SIG-M5 (cell line): ENCODE data around the gene LSAMP.

ENCODE experiments used
- DNase-seq: peaks from one replicate; lab custom pipeline; 2025; lab: John Stamatoyannopoulos, UW

Gene LSAMP

DNA sequence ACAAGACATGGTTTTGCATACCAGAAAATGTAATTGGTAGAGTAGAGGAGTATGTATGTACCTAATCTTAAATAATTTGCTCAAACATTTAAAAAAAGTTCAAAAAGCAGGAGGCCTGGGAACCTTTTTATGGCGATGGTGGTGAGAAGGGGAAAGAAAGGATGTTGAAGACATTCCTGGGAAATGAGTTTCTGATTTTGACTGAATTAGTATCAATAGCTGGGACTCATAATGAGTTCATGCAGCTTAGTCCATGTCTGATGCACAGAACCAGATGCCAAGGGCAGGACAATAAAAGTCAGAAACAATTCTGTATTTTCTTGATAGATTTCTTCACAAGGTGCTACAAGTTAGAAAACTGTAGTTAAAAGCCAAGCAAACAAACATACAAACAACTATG, 426.6 kb downstream of the LSAMP start:
- DNase-seq, result no peak

DNA sequence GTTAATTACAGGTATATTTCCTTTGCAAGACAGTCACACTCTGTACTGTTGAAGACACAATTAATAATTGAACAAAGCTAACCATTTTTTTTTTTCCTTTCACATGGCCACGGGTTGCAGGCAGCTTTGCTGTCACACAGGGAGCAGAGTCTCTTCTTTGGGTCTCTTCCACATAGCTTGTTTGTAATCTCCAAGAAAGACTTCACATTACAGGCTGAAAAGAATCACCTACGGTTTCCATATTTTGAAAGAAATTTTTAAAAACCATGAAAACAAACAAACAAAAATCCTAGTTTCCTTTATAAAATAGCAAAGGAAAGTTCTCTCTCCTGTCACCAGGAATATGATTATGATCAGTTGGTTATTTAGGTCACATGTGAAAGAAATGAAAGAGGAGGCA, 429.4 kb downstream of the LSAMP start:
- no peak for DNase-seq

DNA sequence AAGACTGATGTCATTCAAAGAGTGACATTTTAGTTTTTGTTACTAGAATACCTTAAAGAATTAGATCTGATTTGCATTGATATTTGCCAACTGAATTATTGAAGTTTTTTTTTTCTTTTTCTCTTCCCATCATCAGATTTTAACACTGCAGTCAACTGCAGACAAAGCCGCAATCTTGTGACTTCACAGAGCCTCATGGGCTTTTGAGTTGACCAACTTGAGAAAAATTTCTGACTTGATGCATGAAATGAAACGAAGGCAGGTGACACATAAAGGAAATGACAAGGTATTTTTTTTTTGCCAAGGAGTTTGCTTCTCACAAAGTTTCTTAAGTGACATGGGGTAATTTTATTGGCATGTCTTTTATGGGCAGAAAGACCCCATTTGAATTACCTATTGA, 438.3 kb downstream of the LSAMP start:
- no peak for DNase-seq

DNA sequence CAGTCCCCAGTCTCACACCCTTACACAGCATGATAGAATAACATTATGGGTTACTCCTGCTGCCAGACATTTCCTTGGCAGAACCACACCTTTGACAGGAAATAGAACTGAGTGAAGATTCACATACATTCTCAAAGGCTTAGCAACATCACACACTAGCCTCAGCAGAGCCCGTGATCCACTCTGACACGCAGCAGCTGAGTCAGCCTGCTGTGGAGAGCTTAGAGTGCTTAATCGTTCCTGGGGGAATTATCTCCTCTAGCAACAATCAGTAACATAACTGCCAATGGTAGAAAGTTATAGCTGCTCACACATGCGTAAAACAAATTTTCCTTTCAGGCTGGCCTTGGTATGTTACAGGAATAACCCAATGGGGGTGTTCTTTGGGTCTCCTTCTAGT, 439.9 kb downstream of the LSAMP start:
- DNase-seq, result no peak

DNA sequence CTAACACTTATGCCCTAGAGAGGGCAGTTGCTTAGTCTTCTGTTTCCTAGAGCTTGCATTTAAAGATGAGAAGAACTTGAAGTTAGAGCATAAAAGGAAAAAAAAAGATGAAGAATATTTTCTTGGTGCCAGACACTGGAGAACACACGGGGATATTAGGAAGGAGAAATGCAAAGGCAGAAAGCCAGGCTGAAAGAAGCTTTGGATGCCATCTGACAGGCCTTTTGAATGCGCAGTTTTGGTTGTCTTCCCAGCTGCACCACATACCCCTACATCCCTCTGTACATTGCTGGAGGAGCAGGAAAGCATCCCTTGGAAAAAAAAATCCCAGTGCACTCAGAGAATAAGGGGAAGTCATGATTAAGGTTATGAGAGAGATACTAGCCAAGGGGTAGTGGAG, 443.1 kb downstream of the LSAMP start:
- DNase-seq, result no peak

DNA sequence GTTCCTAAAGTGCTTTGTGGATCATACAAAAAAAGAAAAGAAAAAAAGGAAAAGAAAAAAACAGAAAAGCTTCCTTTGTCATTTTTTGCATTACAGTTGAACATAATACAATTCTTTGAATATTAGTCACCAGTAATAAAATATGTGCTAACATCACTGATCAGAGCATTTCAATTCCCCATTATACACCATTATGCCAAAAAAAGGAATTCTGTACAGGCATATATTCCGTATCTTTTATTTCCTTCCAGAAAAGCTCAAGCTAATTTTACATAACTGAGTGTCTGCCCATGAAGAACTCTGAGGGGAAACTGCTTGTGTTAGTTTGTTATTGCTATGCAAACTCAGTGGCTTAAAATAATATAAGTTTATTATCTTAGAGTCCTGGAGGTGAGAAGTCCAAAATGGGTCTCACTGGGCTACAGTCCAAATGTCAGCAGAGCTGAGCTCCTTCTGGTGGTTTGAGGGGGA, 444.1 kb downstream of the LSAMP start:
- DNase-seq, result no peak

DNA sequence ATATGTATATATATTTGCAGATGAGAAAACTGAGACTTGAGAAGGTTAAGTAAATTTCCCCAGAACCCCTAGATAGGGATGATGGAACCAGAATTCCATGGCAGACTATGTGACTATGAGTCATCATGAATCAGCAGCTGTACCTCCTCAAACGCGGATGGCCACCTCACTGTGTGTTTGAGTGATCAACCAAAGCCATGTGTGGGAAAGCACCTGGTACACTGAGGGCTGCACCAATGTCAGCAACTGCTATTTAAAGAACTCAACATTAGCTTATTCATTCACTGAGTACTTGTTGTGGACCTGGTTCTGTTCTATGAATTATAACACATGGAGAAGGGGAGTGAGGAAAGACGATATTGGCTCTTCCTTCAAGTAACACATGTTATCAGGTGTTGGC, 445.0 kb downstream of the LSAMP start:
- no peak for DNase-seq

DNA sequence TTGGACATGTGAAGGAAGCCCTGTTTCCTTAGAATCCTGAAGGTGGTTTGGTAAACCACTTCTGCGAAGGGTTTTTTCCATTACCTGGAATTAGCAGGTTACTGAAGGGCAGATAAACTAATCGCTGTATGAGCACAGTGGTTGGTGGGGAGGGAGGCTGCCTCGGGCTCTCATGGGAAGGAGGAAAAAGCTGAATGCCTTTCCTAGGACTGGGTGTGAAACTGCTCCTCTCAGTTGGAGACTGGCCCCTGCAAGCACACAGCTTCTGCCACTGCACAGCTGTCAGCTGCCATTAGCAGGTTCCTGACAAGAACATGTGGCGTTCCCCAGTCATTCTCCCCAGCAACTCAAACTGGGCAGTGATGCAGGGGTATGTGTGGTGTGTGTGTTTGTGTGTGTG, 445.7 kb downstream of the LSAMP start:
- DNase-seq, result no peak

DNA sequence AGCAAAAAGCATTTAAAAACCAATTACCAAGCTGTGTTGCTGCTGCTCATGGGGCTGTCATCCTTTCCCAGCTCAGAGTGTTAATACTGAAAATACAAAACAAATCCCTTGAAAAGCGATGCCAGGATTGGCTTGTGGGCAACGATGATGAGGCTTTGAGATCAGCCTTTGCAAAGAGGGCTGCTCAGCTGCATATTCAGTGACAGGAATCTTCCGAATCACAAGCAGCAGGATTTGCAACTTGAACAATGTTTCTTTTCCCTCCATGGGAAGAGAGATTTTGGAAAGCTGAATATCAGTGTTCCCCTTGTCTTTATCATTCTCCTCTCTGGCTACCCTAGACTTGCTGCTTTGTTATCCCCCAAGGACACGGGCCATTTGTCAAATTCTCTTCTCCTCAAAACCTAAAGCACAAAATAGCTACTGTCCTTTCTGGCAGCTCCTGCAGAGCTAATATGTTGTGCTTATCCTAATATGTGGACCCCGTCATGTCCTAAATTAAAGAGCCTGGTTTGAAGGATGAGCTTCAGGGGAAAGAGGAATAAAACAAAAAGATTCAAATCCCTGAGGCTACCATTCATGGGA, 446.2 kb downstream of the LSAMP start:
- DNase-seq, result no peak

DNA sequence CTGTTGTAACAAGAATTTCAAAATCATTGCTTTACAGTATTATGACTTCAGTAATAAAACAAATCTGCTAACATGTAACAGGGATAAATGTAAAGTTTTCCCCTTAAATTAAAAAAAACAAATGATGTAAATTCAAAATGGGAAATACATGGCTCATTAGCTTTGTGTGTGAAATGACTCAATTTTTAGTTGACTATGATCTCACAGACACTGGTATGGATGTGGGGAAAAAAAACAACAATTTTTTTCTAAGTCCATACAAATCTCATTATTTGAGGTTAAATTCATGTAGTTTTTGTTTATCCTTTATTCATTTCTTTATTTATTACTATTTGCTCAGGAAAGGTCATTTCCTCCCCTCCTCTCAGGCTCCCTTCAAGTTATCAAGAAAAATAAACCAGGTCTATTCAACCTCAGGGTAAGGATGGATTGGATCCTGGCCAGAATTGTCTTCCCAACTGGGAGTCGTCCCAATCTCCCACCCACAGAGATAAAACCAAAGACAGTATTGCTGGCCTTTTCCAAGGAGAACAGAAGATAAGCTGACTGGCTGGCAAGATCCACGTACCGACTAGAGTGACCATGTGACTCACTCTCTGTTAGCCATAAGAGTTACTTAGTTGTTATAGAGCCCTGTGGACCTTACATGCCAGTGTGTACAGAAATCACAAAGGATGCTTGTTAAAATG, 448.7 kb downstream of the LSAMP start:
- no peak for DNase-seq

DNA sequence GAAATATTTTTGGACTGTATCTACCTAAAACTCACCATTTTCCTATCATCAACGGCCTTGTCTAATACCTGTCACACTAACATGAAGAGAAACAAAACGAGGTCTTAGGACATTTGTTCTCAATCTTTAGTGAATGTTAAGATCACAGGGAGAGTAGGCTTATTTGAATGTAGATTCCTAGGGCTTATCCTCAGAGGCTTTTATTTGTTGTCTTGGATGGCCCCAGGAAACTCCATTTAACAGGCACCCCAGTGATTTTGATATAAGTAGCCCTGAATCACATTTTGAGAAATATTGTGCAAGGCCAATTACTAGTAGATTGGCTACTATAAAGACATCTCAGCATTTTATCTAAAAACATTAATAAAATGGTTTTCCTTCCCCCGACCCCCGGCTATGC, 454.6 kb downstream of the LSAMP start:
- no peak for DNase-seq

DNA sequence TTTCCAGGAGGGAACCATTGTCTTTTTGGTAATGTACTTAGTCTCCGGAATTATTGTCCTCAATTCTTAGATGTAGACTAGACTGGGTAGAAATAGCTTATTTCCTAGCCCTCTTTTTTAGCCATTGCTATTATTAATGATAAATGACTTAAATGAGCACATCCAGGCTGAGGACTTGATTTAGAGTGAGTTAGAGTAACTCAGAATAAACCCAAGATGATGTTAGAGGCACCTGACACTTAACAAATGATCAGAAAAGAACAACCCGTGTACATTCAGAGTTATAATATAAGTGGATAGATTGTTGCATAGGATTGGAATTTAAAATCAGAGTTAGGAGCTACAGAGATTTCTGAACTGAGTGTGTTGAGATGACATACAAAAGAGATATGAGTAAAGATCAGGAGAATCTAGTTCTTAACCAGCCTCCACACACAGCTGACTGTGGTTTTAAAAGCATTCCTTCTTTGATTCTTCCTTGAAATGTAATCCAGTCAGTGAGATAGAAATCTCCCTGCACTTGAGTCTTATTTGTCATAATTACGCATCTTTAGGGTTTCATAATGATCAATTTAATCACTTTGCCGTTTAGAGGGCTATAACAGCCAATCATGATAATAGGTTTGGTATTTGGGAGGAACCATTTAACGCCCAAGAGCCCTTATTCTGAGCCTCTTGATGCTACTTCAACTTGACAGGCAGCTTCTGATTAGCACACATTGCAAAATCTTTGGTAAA, 455.4 kb downstream of the LSAMP start:
- no peak for DNase-seq

DNA sequence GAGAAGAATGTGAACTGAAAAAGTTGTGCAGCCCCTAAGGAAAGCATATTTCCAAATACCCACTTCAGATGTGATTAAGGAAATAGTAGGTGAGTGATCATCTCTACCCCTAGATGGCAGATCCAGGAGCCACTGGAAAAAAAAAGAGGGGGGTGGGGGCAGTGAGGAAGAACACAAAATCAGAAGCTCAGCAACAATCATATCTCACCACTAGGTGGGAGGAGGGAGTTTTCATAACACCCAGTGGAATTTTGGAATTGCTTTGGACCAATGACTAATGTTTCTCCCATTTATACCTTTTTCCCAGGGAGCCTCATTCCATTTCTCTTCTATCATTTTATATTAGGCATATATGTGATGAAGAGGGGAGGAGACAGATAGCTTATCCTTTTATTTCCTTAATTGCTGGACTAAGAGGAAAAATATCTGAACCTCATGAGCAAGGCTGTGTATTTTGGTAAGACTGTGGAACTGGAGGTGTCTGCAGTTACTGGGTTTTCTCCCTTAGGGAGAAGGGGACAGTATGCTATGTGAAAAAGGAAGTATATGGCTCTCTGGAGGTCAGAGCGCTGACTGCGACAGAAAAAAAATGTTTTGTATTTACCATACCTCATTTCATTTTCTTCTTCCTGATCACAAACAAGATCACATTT, 458.6 kb downstream of the LSAMP start:
- DNase-seq, result no peak

DNA sequence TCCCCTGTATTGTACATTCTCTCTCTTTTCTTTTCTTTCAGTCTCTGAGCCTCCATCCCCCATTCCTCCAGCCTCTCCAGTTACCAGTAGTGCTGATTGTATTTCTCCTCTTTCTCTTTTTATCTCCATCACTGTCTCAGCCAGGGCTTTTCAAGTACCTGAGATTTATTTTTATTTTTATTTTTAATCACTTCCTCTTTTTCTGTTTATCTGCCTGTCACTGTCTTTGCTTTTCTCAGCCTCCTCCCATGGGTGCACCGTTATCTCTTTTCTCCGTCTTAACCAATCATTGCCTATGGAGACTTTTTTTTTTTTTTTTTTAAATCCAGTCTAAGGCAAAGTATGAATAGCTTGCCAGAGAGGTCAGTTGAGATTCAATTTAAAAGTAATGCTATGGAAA, 462.7 kb downstream of the LSAMP start:
- DNase-seq, result no peak

DNA sequence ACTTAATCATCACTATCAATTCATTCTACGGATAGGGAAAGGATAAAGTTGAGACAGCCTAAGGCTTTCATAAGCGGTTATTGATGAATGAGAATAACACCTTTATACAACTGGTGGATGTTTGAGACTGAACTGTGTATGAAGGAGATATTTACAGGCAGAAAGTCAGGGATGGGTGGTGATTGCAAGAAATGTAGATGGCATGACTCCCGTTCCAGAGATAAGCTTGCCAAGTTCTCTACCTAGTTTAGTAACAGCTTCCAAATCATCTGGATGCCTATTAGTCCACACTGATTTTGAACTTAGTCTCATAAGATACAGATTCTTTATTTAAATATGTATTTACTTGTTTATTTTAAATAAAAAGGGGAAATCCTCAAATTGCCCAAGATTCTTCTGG, 463.2 kb downstream of the LSAMP start:
- DNase-seq, result no peak

DNA sequence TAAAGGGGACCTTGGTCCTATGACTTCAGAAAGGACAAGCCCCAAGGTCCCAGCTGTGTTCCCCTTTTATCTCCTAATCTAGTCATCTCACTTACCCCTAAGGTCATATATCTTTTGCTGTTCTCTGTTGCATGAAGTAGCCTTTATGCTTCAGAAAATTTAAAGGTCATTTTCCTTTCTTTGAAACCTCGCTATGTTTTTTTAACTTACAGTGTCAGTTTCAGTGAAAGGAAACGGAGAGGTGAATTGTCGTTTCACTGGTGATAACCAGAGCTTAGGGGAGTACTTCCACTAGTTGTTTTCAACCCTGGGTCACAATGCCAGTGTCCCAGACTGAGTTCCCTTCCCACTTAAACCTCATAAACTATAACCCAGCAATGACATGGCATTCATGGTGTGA, 464.6 kb downstream of the LSAMP start:
- no peak for DNase-seq

DNA sequence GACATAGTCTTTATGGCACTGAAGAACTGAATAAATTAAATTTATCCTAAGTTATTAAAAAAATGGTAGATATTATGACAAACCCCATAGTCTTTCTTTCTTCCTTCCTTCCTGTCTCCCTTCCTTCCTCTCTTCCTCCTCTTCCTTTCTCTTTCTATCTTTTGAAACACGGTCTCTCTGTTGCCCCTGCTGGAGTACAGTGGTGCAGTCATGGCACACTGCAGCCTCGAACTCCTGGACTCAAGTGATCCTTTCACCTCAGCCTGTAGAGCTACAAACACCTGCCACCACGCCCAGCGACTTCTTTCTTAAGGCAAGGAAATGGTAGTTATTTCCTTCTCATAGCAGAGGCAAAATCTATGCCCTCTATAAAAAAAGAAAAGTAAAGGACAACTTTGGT, 467.4 kb downstream of the LSAMP start:
- no peak for DNase-seq

DNA sequence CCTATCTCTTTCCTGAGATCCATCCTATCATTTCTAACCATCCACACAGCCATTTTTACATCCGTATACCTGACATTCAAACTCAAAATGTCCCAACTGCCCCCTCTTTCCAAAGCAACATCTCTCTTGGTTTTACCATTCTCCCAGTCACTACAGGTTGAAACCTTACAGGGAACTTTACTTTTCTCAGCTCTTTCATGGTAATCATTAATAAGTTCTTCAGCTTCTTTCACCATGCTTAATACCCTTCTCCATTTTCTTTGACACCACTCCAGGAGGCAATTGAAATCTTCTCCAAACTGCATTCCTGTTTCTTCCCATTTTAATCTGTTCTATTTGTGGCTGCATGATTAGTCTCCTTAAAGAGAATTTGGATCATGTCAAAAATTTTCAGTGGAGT, 469.5 kb downstream of the LSAMP start:
- no peak for DNase-seq

DNA sequence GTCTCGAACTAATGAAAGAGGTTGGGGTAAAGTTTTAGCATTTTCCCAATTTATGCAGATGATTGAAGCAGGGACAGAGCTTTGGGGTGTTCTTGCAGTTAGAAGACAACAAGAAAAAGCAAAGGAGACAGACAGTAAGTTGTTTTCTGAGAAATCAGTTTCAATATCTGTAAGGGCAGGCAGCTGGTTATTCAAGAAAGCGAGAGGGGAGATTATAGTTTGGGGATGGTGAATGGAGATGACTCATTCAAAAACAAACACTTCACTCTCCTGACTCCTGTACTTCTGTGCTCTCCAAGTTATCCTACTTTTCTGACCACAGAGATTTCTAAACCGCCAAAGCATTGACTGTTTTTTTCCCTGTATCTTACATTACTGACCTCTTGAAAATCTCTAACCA, 469.9 kb downstream of the LSAMP start:
- no peak for DNase-seq

DNA sequence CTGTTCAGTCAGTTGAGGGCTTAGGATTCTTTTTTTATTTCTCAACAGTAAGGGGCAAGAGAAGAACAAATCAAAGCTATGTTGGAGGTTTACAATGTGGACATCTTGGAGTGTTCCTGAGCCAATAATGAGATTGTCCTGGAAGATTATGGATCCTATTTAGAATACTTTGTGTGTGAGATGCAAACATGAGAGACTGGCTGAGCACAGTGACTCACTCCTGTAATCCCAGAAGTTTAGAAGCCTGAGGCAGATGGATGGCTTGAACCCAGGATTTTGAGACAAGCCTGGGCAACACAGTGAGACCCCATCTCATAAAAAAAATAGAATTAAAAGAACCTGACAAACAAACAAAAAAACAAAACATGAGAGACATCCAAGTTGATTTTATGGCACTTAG, 470.3 kb downstream of the LSAMP start:
- DNase-seq, result no peak

DNA sequence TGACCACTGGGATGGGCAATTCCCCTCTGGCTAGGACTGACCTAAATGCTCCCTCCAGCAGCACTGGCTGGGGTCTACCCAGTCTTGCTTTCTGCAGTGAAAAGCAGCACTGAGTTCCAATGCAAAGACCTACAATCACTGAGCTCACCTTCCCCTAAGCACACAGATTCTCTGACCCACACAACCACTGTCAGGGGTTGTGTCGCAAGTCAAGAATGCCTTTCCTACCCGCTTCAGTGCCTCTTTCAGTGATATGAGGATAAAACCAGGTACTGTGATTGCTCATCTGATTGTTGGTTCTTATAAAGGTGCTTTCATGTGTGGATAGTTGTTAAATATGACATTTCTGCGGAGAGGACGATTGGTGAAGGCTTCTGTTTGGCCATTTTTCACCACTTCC, 476.4 kb downstream of the LSAMP start:
- no peak for DNase-seq

DNA sequence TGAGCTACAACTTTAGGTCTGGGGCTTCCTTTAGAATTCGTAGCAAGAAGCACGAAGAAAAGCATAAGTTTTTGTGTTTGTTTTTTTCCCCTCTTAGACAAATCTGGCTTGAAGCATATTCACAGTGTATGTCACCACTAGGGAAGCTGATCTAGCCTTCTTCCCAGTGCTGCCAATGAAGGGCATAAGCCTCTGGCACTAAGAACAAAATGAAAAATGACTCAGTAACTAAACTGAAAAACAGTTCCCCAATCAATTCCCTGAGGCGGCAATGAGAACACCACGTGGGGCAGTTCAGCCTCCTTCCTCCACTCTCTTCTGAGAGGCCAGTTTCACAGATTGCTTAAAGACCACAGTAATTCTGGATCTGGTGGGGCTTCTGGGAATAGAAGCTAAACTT, 483.9 kb downstream of the LSAMP start:
- DNase-seq, result no peak

DNA sequence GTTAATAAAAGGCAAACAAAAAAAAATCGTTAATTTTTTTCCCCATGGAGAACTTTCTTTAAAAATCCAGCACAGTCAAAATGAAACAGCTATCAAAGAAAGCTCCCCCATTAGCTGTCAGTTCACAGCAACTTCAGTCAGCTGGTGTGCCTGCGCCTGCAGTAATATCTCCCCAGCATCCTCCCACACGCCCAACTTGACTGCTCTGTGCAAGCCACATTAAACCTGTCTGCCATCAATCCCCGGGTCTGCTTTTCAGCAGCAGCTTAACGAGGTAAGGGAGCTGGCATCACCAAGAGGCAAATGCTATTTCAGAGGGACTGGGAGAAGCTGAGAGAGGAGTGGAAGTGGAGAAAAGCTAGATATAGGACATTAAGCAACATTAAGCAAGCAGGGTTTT, 484.5 kb downstream of the LSAMP start:
- DNase-seq, result no peak
